ENCODE results near the gene RGS5.
"Not testable (repeated sequence)": the region's sequence is repeated elsewhere in the genome, so short reads cannot be mapped to it uniquely, and the experiment has no call there.

RGS5 gene, protein sequence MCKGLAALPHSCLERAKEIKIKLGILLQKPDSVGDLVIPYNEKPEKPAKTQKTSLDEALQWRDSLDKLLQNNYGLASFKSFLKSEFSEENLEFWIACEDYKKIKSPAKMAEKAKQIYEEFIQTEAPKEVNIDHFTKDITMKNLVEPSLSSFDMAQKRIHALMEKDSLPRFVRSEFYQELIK

GRCh38 chr1:163202833-163203451 is at the start of gene RGS5:
Gene RGS5, minus strand, starts transcription at chr1:163202916. Its CDS starts 81 bp downstream, at chr1:163202835.
- no peak for DNase-seq (ENCODE audit: low read depth in 2 of 2)

GRCh38 chr1:163250382-163250974 is 47.8 kb upstream of the RGS5 start:
- DNase-seq (ENCODE audit: low read depth in 2 of 2), result no peak

GRCh38 chr1:163248064-163248463 is 45.3 kb upstream of the RGS5 start:
- DNase-seq (ENCODE audit: low read depth in 2 of 2), result no peak

- DNase-seq (ENCODE audit: low read depth in 2 of 2), result not testable (repeated sequence)
Measured at GRCh38 chr1:163244648-163245047, 41.9 kb upstream of the RGS5 start.

DNA sequence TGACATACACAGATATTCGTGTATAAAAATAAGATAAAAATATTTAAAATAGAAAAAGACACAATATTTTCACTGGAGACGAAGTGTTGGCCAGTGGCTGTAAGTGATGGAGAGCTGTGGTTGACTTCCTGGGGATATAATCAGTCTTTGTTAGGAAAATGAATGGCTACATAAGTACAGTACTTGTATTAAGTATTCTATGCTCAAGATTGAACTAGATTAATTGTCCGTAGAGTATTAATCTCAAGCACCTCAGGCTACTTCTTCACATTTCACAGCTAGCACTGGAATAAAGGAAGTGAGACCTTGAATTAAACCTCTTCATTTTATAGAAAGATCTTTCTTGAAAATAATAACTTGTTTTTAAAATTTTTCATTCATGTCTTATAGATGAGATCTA is 39.0 kb upstream of the RGS5 start:
- no peak for DNase-seq (ENCODE audit: low read depth in 2 of 2)

- no peak for DNase-seq (ENCODE audit: low read depth in 2 of 2)
Measured at GRCh38 chr1:163240705-163241104, 38.0 kb upstream of the RGS5 start.

GRCh38 chr1:163233643-163234042 is 30.9 kb upstream of the RGS5 start:
- DNase-seq (ENCODE audit: low read depth in 2 of 2), result not testable (repeated sequence)

GRCh38 chr1:163231385-163231784 is 28.7 kb upstream of the RGS5 start:
- DNase-seq (ENCODE audit: low read depth in 2 of 2), result no peak

DNA sequence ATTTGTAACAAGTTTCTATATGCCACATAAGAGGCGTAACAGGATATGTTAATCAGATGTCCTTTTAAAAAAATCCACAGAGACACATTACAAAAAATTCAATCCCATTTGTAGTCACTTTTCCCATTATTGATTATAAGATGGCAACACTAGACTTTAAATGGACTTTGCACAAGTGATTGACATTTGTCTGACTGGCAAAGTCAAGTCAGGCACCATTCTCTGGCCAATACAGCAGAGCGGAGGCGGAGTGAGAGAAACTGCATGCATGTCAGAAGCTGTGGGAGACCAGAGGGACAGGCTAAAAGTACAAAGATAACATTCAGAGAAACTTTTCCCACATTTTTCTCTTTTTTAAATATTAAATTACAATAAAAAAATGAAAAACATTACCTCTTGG is 28.1 kb upstream of the RGS5 start:
- no peak for DNase-seq (ENCODE audit: low read depth in 2 of 2)

DNA sequence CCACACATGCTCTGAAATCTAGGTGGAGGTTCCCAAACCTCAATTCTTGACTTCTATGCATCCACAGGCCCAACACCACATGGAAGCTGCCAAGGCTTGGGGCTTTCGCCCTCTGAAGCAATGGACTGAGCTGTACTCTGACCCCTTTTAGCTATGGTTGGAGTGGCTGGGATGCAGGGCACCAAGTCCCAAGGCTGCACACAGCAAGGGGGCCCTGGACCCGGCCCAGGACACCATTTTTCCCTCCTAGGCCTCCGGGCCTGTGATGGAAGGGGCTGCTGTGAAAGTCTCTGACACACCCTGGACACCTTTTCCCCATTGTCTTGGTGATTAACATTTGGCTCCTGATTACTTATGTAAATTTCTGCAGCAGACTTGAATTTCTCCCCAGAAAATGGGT is 25.6 kb upstream of the RGS5 start:
- DNase-seq (ENCODE audit: low read depth in 2 of 2), result not testable (repeated sequence)

- no peak for DNase-seq (ENCODE audit: low read depth in 2 of 2)
Measured at GRCh38 chr1:163227126-163227525, 24.4 kb upstream of the RGS5 start.

DNA sequence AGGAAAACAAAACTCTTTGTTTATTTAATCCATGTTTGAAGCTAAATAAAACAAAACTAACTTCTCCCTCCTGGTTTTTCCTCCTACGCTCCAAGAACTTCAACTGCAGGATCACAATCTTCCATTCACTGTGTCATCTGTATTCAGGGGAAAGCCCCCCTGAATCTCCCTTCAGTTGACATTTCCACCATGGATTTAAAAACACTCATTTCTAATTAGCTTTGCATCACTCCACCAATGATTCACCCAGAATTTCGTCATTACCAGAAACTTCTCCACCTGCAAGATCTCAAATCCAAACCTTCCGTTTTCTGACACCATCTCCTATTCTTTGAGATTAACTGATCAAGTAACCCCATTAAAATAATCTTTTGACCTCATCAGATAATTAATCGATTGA is 10.9 kb upstream of the RGS5 start:
- DNase-seq (ENCODE audit: low read depth in 2 of 2), result no peak

- DNase-seq (ENCODE audit: low read depth in 2 of 2), result no peak
Measured at GRCh38 chr1:163211667-163212066, 9.0 kb upstream of the RGS5 start.

- no peak for DNase-seq (ENCODE audit: low read depth in 2 of 2)
Measured at GRCh38 chr1:163205513-163205912, 2.8 kb upstream of the RGS5 start.

GRCh38 chr1:163203561-163203960 is 845 bp upstream of the RGS5 start:
- no peak for DNase-seq (ENCODE audit: low read depth in 2 of 2)

DNA sequence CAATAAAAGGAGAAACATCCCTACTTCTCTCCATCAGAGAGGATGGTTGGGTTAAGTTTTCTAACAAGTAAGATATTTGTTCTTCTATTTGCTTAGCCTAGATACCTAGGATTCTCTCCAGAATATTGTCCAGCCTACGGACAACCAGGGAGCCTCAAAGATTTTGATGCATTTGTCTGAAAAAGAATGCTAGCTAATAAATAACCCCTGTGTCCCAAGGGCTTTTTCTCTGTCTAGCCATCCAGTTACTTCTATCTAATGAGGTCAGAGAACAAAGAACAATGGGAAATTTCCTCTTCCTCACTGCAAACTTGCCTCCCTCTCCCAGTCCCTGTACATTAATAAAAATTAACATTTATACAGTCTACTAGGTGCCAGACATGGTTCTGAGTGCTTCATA is 810 bp downstream of the RGS5 start:
- DNase-seq (ENCODE audit: low read depth in 2 of 2), result no peak

- no peak for DNase-seq (ENCODE audit: low read depth in 2 of 2)
Measured at GRCh38 chr1:163197022-163197421, 5.7 kb downstream of the RGS5 start.

DNA sequence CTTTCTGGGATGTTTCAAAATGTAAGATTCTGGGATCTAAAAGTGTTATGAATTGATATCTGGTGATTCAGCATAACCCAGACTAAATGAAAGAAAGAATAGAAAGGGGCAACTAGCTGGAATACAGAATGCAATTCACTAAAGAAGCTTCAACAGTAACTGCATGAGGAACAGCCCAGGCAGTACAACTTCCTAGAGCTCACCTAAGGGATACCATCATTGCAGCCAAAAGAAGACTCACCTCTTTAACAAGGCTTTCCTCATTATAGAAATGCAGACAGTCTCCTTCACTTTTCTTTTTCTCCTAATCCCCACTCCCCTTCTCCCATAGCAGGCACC is 6.3 kb downstream of the RGS5 start:
- DNase-seq (ENCODE audit: low read depth in 2 of 2), result no peak

GRCh38 chr1:163195728-163196448 is 6.8 kb downstream of the RGS5 start:
- DNase-seq (ENCODE audit: low read depth in 2 of 2), result no peak

- DNase-seq (ENCODE audit: low read depth in 2 of 2), result no peak
Measured at GRCh38 chr1:163191301-163191700, 11.4 kb downstream of the RGS5 start.

DNA sequence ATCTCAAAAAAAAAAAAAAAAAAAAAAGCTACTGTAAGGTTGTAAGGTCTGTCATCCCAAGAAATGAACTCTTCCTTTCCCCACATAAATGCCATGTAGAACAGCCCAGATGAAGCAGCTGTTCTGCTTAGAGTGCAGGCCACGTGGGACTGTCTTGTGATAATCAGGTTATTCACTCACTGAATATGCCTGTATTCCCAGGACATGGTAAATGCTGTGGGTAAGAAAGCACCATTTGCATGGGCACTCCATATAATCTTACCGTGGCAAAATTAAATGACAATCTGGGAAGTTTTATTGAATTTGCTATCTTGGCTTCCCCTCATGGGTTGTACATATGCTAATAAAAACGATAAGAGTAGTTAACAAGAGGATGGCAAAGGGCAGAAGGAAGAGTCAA is 13.8 kb downstream of the RGS5 start:
- DNase-seq (ENCODE audit: low read depth in 2 of 2), result no peak

GRCh38 chr1:163187849-163188248 is 14.9 kb downstream of the RGS5 start:
- no peak for DNase-seq (ENCODE audit: low read depth in 2 of 2)

DNA sequence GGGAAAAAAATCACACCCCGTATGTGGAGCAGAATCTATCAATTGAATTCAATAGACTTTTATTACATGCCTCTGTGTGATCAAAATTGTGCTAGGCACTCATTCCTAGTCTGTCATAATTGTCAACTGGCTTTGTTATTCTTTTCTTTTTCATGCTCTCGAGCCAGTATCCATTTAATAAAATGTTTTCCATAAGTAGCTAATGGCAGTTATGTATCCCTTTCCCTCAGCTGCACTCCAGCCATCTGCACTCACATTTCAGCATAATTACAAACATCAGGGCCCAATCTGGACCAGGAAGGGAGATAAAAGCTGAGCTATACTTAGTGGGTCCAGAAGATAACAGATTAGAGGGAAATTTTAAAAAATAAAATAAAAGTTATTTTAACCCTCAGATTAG is 15.9 kb downstream of the RGS5 start:
- no peak for DNase-seq (ENCODE audit: low read depth in 2 of 2)
